K562 (cell line): ENCODE results near the gene PRKG1. TPM values are rescaled to one million over a fixed set of nuclear protein-coding genes. Genes with fewer than 3 reads are reported as not detected.

Source experiments
- ATAC-seq: fragments of 200-7000 bp; cut with Tn5 transposase; 3 replicates; pipeline ENCODE4 v1.9.1; 2020; ENCODE audit warnings: moderate library complexity
- BruUV-seq: library from RNA; stranded (reverse); fragments of 400-500 nt; replicated peaks from 2 replicates; lab custom pipeline; 2021; lab: Mats Ljungman, UMichigan
- CTCF ChIA-PET: fragments of 300-600 bp; formaldehyde crosslinking; extraction: SDS; loops from one replicate; lab custom pipeline; 2021; ENCODE audit warnings: low intra/inter-chr PET ratio; lab: Yijun Ruan, JAX
- POLR2A ChIA-PET: fragments of 300-600, 350-650 bp; sonication (Branson Sonifier 250); formaldehyde crosslinking; extraction: SDS; loops from one replicate; lab custom pipeline; 2021; ENCODE audit warnings: antibody characterized with exemption, inconsistent platforms; lab: Yijun Ruan, JAX
- DNase-seq, 4 experiments: peaks; one replicate each; pipeline versions ENCODE4 v3.0.0 to v3.0.0-alpha.2; 2011 to 2018; ENCODE audit warnings: low spot score in 3 of 4, mixed read lengths in 3 of 4; ENCODE audit errors: extremely low read depth in 1 of 4
- FAIRE-seq: peaks from 2 replicates; lab custom pipeline; 2011; peaks lifted over from hg19 to GRCh38; lab: Jason Lieb, UNC
- H2AFZ ChIP-seq: 2 replicates; pipeline ENCODE4 v1.6.0; 2011; ENCODE audit warnings: low read depth, low read length, control low read depth, inconsistent platforms
- H3K27ac ChIP-seq: fragments of 200-600 bp; 3 replicates; pipeline ENCODE4 v1.8.0; 2011; ENCODE audit warnings: low read depth, mild to moderate bottlenecking, control low read depth, inconsistent platforms, low read length, moderate library complexity, mixed read lengths; ENCODE audit errors: extremely low read depth
- H3K27me3 ChIP-seq, 2 experiments: fragments of 300-600 bp in 1 of 2; 2 replicates in 1 of 2; 3 replicates in 1 of 2; pipeline versions ENCODE4 v1.6.0 to v1.8.0; 2011; ENCODE audit warnings: inconsistent platforms in 2 of 2, low read length in 2 of 2, mild to moderate bottlenecking in 1 of 2, mixed read lengths in 1 of 2, moderate library complexity in 1 of 2; ENCODE audit not compliant: control insufficient read depth in 2 of 2, insufficient read depth in 2 of 2
- H3K36me3 ChIP-seq: fragments of 300-600 bp; 3 replicates; pipeline ENCODE4 v1.8.0; 2011; ENCODE audit warnings: mild to moderate bottlenecking, low read length, inconsistent platforms; ENCODE audit not compliant: control insufficient read depth, insufficient read depth
- H3K4me1 ChIP-seq, 2 experiments: fragments of 200-600 bp in 1 of 2; replicated peaks in 1 of 2; 2 replicates in 1 of 2; 3 replicates in 1 of 2; pipeline versions ENCODE4 v1.5.1 to v1.8.0; 2011; ENCODE audit warnings: inconsistent platforms in 2 of 2, low read length in 2 of 2, mild to moderate bottlenecking in 1 of 2, mixed read lengths in 1 of 2, moderate library complexity in 1 of 2; ENCODE audit not compliant: control insufficient read depth in 2 of 2, insufficient read depth in 2 of 2
- H3K4me2 ChIP-seq: 2 replicates; pipeline ENCODE4 v1.6.1; 2011; ENCODE audit warnings: low read length, control low read depth, inconsistent platforms, mixed read lengths; ENCODE audit not compliant: insufficient read depth
- H3K4me3 ChIP-seq: fragments of 200-600 bp; sonication (generic), shearing (Covaris generic); 2 replicates; pipeline ENCODE4 v1.5.1; 2016; ENCODE audit warnings: control low read depth, inconsistent platforms
- H3K79me2 ChIP-seq: fragments of 200-600 bp; 3 replicates; pipeline ENCODE4 v1.8.0; 2011; ENCODE audit warnings: low read length, inconsistent platforms; ENCODE audit not compliant: control insufficient read depth, insufficient read depth
- H3K9ac ChIP-seq, 2 experiments: 2 replicates each; pipeline versions ENCODE4 v1.6.0 to v1.6.1; 2011; ENCODE audit warnings: low read depth in 2 of 2, low read length in 2 of 2, control low read depth in 1 of 2, inconsistent platforms in 1 of 2, mild to moderate bottlenecking in 1 of 2, mixed read lengths in 1 of 2; ENCODE audit not compliant: insufficient read depth in 1 of 2
- H3K9me1 ChIP-seq: one replicate; pipeline ENCODE4 v1.6.0; 2011; ENCODE audit warnings: inconsistent platforms, mild to moderate bottlenecking, low read length, moderate library complexity; ENCODE audit not compliant: control insufficient read depth, insufficient read depth
- H3K9me3 ChIP-seq: replicated peaks from 2 replicates; pipeline ENCODE4 v1.5.1; 2011; ENCODE audit warnings: low read depth, low read length, inconsistent platforms; ENCODE audit not compliant: control insufficient read depth, insufficient read depth
- H4K20me1 ChIP-seq: replicated peaks from 2 replicates; pipeline ENCODE4 v1.6.1; 2011; ENCODE audit warnings: low read length, inconsistent platforms, mixed read lengths; ENCODE audit not compliant: control insufficient read depth, insufficient read depth
- NCOR1 ChIP-seq: fragments of 450-650 bp; IDR thresholded peaks from 2 replicates; pipeline ENCODE4 v1.6.1; 2016; ENCODE audit warnings: mild to moderate bottlenecking, moderate library complexity
- RAD21 ChIP-seq, 2 experiments: fragments of 250-450 bp in 1 of 2; fragments of 450-650 bp in 1 of 2; sonication (Bioruptor Pico) in 1 of 2; formaldehyde crosslinking in 1 of 2; IDR thresholded peaks in 1 of 2; conservative IDR thresholded peaks in 1 of 2; 2 replicates each; pipeline versions ENCODE4 v1.4.0 to v1.8.0; 2020 to 2022; ENCODE audit warnings: mild to moderate bottlenecking in 2 of 2, moderate library complexity in 1 of 2
- SREBF2 ChIP-seq: sonication (generic); formaldehyde crosslinking; IDR thresholded peaks from 2 replicates; pipeline ENCODE4 v1.4.0; 2020; ENCODE audit warnings: mild to moderate bottlenecking, missing genetic modification reagents
- ZNF134 ChIP-seq: fragments of 250-450 bp; sonication (Bioruptor Pico); conservative IDR thresholded peaks from 2 replicates; pipeline ENCODE4 v1.4.0; 2020
- WGBS: fragments of 100-300 bp; shearing (Covaris generic); methylation state at CpG from one replicate; pipeline ENCODE4 v1.1.6; 2016; ENCODE audit warnings: low coverage, mixed read lengths; ENCODE audit not compliant: insufficient coverage; ENCODE audit errors: missing lambda C conversion rate; 5-methylcytosine and 5-hydroxymethylcytosine counted together
- in situ Hi-C: fragments of 300-500 bp; cut with MboI; formaldehyde crosslinking; loops from 4 replicates; pipeline ENCODE4 v1.15.0; 2018; ENCODE audit warnings: inconsistent platforms, mixed read lengths
- intact Hi-C: fragments of 100-400 bp; cut with micrococcal nuclease; formaldehyde crosslinking; loops from 2 replicates; pipeline ENCODE4 v1.14.2; 2022
- polyA plus RNA-seq, 8 experiments: library from polyadenylated mRNA; depleted of rRNA in 4 of 8; stranded (reverse) in 5 of 8; unstranded in 3 of 8; fragments of >200 nt; fragmentation: Nextera tagmentation in 2 of 8; fragmentation: Illumina TruSeq in 1 of 8; extraction: Ambion mirVana in 2 of 8; extraction: Trizol in 1 of 8; gene quantifications; 2 replicates each; pipeline versions ENCODE4 v1.2.1 to v1.2.3, GENCODE V29; 2011 to 2014; ENCODE audit warnings: inconsistent platforms in 1 of 8, missing spikeins in 1 of 8
- total RNA-seq, 7 experiments: library from RNA; depleted of rRNA in 6 of 7; stranded (reverse); fragments of >200 nt in 6 of 7; fragmentation: Illumina TruSeq in 2 of 7; extraction: Trizol in 2 of 7; gene quantifications; 2 replicates each; pipeline versions ENCODE4 v1.2.1 to v1.2.3, GENCODE V29; 2011 to 2021; ENCODE audit warnings: low replicate concordance in 1 of 7
- TF ChIP-seq, protein P1 (sequence below): fragments of 250-450 bp; sonication (Bioruptor Pico); IDR thresholded peaks from 2 replicates; pipeline ENCODE4 v1.4.0; 2020; ENCODE audit warnings: mild to moderate bottlenecking, moderate library complexity
- TF ChIP-seq, protein P2 (sequence below), 2 experiments: fragments of 150-350 bp in 1 of 2; IDR thresholded peaks; 2 replicates each; pipeline ENCODE4 v1.6.1; 2012 to 2016; ENCODE audit warnings: low read depth in 2 of 2, low read length in 2 of 2, mild to moderate bottlenecking in 1 of 2, moderate library complexity in 1 of 2

PRKG1 gene
- total and polyA plus RNA-seq, 9 of the 15 experiments (the other 6 are each of a cell fraction or from before 2014, with no cell fraction given) = 0.22 TPM; not detected in 8

DNA sequence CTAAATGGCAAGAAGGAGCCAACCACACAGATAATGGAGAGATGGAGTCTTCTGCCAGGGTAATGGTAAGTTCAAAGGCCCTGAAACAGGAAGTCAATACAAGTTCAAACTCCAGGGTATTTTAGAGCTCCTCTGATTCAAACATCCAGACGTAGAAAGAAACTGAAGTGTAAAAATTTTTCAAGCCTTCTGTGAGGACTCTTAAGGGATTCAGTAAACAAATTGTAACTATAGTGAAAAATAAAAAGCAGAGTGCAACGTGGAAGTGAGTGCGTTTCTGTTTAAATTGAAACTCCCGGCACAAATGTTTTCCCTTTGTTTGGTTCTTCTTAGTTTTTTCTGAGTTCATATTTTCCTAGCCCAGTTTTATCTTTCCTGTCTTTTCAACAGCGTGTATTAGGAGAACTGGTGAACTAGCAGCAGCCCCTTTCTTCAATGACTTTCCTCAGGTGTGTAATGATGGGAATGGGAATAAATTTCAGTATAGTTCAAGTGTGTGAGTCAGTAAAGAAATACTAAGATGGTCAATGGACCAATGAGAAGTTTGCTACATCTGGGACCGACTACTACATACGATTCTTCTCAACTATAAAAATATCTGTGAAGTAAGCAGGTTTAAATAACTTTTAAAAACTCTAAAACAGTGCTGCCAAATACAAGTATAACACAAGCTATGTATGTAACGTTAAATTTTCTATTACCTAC lies 326.3 kb downstream of the PRKG1 start:
- Histone ChIP-seq H3K4me1 (no peaks in the 10 kb centered on the region), H2AFZ (no peak overlapping the region), H3K36me3 (no peaks in the 10 kb centered on the region), H3K4me3 (no peak overlapping the region), H3K4me2 (no peak overlapping the region), H3K9ac (no peak overlapping the region), H4K20me1 (no peaks in the 10 kb centered on the region), H3K79me2 (no peaks in the 10 kb centered on the region), H3K27ac (no peak overlapping the region), H3K27me3 (no peaks in the 10 kb centered on the region), H3K9me1 (no peaks in the 10 kb centered on the region), H3K9me3 (no peaks in the 10 kb centered on the region)
- no TSS peak for BruUV-seq
- no peak for DNase-seq
- ChIA-PET POLR2A (no interaction called here), CTCF (no interaction called here)
- no peak for FAIRE-seq
- intact Hi-C loops = no loop called here
- WGBS = 2% methylated on average over 8 of the region's 8 CpGs
- no peak for ATAC-seq
- in situ Hi-C loops = no loop called here
- TF ChIP-seq, protein P1, sequence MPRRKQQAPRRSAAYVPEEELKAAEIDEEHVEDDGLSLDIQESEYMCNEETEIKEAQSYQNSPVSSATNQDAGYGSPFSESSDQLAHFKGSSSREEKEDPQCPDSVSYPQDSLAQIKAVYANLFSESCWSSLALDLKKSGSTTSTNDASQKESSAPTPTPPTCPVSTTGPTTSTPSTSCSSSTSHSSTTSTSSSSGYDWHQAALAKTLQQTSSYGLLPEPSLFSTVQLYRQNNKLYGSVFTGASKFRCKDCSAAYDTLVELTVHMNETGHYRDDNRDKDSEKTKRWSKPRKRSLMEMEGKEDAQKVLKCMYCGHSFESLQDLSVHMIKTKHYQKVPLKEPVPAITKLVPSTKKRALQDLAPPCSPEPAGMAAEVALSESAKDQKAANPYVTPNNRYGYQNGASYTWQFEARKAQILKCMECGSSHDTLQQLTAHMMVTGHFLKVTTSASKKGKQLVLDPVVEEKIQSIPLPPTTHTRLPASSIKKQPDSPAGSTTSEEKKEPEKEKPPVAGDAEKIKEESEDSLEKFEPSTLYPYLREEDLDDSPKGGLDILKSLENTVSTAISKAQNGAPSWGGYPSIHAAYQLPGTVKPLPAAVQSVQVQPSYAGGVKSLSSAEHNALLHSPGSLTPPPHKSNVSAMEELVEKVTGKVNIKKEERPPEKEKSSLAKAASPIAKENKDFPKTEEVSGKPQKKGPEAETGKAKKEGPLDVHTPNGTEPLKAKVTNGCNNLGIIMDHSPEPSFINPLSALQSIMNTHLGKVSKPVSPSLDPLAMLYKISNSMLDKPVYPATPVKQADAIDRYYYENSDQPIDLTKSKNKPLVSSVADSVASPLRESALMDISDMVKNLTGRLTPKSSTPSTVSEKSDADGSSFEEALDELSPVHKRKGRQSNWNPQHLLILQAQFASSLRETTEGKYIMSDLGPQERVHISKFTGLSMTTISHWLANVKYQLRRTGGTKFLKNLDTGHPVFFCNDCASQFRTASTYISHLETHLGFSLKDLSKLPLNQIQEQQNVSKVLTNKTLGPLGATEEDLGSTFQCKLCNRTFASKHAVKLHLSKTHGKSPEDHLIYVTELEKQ (CRISPR knock-in tag) = no peak
- TF ChIP-seq SREBF2 (CRISPR knock-in tag) (no peak), NCOR1 (no peak), ZNF134 (CRISPR knock-in tag) (no peak), RAD21 (CRISPR knock-in tag; conservative IDR thresholded peaks at IDR 0.05 in 1 of 2, IDR thresholded peaks at IDR 0.05 in 1 of 2) (no peak)
- TF ChIP-seq, protein P2, sequence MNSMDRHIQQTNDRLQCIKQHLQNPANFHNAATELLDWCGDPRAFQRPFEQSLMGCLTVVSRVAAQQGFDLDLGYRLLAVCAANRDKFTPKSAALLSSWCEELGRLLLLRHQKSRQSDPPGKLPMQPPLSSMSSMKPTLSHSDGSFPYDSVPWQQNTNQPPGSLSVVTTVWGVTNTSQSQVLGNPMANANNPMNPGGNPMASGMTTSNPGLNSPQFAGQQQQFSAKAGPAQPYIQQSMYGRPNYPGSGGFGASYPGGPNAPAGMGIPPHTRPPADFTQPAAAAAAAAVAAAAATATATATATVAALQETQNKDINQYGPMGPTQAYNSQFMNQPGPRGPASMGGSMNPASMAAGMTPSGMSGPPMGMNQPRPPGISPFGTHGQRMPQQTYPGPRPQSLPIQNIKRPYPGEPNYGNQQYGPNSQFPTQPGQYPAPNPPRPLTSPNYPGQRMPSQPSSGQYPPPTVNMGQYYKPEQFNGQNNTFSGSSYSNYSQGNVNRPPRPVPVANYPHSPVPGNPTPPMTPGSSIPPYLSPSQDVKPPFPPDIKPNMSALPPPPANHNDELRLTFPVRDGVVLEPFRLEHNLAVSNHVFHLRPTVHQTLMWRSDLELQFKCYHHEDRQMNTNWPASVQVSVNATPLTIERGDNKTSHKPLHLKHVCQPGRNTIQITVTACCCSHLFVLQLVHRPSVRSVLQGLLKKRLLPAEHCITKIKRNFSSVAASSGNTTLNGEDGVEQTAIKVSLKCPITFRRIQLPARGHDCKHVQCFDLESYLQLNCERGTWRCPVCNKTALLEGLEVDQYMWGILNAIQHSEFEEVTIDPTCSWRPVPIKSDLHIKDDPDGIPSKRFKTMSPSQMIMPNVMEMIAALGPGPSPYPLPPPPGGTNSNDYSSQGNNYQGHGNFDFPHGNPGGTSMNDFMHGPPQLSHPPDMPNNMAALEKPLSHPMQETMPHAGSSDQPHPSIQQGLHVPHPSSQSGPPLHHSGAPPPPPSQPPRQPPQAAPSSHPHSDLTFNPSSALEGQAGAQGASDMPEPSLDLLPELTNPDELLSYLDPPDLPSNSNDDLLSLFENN (IDR thresholded peaks at IDR 0.05; ENCODE audit: low read depth in 2 of 2, low read length in 2 of 2) = no peak
